NCI-H187 (cell line): Measurements from ENCODE around the gene MPZL3.
"Not testable (repeated sequence)": the region's sequence is repeated elsewhere in the genome, so short reads cannot be mapped to it uniquely, and the experiment has no call there.

Source experiments
- DNase-seq, 2 experiments: peaks; one replicate each; lab custom pipeline; 2025; lab: John Stamatoyannopoulos, UW

The MPZL3 gene

GRCh38 chr11:118212131-118212725, 39.9 kb downstream of the MPZL3 start:
- DNase-seq: no peak

GRCh38 chr11:118211006-118211405, 41.2 kb downstream of the MPZL3 start:
- peak in 1 of 2 experiments; percentile 8 for DNase-seq

GRCh38 chr11:118210323-118210722, 41.8 kb downstream of the MPZL3 start:
- DNase-seq: no peak

DNA sequence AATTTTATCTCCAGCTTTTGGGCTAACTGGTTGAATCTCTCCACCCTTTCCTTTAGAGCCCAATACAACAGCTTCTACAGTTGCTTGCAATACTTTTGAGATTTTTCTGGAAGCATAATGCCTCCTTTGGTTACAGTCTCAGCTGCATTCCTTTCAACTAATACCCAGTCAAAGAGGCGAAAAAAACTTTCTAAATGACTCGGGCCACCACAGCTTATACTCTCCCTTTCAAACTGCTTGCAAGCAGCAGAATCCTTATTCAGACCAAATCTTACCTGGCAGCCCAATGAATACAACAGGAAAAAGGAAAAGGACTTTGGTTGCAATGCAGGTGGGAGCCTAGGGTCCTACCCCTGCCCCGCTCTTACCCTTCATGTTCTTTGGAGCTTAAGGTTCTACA, 43.1 kb downstream of the MPZL3 start:
- DNase-seq: no peak

GRCh38 chr11:118207079-118207478, 45.1 kb downstream of the MPZL3 start:
- DNase-seq: no peak

DNA sequence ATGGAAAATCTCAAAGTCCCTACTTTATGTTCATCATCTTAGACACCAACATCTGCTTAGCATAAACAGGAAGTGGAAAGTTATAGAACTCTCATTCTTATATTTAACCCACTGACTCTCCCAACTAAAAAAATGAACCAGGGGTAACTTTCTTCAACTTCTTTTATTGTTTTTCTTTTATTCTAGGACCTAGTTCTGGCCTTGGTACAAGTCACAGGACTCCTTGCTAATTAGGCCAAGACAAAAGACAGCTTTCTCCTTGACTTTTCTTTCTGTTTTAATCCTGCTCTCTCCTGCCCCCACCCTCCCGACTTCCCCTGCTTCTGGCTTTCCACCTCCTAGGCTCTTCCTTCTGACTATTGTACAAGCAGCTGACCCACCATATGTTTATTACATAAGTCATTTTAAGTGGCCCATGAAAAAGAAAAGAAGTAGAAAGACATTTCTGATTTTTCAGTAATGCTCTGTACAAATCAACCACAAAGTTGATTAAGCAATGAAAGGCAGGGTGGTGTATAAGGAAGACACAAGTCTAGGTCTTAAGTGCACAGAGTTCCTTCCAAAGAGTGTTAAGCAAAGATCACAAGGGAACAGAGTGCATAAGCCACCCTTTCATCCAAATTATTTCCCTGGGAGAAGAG, 45.7 kb downstream of the MPZL3 start:
- no peak for DNase-seq

- no peak for DNase-seq
Observed at GRCh38 chr11:118205606-118206378, 46.4 kb downstream of the MPZL3 start.

GRCh38 chr11:118202599-118203422, 49.4 kb downstream of the MPZL3 start:
- no peak for DNase-seq

DNA sequence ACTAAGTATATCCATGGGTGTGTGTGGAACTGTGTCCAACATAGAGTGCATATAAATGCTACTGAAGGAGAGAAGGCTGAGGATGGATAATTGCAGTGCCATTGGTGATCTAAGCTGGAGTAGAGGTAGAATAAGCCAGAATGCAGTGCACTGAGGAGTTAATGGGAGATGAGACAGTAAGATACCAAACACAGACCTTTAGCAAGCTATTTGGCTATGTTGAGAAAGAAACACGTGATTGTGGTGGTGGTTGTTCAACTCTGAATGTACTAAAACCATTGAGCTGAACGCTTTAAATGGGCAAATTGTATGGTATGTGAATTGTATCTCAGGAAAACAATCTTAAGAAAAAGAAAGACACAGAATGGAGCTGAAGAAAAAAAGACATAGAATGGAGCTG, 50.2 kb downstream of the MPZL3 start:
- no peak for DNase-seq

DNA sequence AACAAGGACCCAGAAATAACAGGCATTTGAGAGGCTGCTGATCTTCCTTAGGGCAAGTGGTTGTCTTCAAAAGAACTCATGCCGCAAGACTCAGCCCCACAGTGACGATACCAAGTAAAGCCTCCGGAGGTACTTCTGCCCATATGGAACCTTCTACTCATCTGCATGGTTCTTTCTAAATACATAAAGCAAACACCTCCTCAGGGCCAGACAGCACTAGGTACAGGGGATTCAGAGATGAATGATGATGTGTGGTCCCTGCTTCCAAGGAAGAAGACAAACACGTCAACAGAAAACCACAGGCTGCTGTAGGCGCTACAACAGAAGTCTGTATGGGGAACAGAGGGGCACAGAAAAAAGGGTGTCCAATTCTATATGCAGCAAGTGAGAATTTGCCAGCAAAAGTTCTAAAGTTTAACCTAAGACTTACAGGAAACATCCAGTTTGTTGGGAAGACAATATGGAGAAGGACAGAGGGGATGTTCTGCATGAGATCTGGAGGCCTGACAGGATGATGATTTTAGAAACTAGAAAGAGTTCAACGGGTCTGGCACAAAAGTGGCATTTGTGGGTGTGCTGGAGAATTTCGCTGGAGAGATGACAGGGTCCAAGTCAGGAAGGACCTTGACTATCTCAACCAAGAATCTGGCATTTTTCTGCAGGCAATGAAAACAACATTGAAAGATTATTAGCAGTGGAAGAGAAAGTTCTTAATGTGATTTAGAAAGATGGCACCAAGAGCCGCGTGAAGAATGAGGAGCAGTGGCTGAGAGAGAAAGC, 51.1 kb downstream of the MPZL3 start:
- DNase-seq: no peak

DNA sequence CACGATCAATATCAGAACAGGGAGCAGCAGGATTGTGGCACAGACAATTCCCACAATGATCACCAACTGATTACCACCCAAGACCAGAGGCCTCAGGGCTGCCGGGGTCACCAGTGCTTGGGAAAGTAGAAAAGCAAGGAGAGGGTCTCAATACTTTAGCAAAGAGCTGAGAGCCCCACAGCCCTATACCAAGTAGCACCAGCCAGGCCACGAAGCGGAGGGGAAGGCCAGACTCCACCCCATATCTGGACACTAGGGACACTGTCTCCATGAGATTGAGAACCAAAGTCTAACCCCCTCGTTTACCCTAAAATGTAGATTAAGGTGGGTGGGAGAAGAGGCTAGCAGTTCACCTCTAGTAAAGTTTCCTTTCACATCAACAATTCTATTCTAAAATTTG, 51.7 kb downstream of the MPZL3 start:
- DNase-seq: no peak

GRCh38 chr11:118199135-118199534, 53.0 kb downstream of the MPZL3 start:
- DNase-seq: no peak

GRCh38 chr11:118198370-118198769, 53.8 kb downstream of the MPZL3 start:
- DNase-seq: no peak

DNA sequence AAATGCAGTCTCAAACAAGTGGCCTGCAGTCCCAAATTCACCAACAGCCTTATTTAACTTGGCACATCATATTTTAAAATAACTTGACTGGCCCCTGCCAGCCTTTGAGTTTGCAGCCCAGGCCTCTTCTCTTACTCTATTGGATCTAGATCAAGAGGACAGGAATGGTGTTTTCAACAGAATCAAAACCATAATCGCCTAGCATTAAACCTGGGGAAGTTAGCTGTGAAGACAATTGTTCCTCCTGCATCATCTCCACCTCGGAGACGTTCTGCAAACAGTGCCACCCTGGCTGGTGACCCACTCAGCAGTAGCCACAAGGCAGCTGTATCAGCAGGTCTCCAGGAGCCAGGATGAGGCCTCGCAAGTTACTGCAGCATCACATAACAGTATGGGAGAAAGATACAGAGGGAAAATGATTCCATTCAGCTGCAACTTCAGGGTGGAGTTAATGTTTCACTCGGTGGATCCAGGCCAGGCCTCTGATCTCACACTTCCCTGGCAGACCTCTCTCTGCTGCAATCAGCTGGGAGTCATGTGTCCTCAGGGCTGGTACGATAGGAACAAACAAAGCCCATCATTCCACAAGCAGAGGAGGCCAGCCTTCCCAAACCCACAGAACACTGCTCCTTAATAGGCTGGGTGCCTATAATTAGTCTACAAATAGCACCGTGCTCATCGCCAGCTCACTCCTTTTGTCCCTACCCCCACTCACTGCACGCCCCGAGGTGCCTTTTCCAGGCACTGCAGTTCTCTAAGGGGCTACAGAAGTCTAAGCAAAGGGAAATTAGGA, 57.1 kb downstream of the MPZL3 start:
- no peak for DNase-seq

GRCh38 chr11:118193910-118194566, 58.1 kb downstream of the MPZL3 start:
- no peak for DNase-seq

DNA sequence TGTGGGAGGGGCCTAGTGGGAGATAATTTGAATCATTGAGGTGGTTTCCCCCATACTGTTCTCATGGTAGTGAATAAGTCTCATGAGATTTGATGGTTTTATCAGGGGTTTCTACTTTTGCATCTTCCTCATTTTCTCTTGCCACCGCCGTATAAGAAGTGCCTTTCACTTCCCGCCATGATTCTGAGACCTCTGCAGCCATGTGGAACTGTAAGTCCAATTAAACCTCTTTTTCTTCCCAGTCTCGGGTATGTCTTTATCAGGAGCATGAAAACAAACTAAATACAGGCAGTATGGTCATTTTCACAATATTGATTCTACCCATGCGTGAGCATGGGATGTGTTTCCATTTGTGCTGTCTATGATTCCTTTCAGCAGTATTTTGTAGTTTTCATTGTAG, 59.3 kb downstream of the MPZL3 start:
- DNase-seq: not testable (repeated sequence)

DNA sequence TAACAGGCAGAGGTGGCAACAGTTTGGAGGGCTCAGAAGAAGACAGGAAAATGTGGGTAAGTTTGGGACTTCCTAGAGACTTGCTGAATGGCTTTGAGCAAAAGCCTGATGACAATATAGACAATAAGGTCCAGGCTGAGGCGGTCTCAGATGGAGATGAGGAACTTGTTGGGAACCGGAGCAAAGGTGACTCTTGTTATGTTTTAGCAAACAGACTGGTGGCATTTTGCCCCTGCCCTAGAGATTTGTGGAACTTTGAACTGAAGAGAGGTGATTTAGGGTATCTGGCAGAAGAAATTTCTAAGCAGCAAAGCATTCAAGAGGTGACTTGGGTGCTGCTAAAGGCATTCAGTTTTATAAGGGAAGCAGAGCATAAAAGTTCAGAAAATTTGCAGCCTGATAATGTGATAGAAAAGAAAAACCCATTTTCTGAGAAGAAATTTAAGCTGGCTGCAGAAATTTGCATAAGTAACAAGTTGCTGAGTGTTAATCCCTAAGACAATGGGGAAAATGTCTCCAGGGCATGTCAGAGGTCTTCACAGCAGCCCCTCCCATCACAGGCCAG, 61.1 kb downstream of the MPZL3 start:
- not testable (repeated sequence) for DNase-seq

DNA sequence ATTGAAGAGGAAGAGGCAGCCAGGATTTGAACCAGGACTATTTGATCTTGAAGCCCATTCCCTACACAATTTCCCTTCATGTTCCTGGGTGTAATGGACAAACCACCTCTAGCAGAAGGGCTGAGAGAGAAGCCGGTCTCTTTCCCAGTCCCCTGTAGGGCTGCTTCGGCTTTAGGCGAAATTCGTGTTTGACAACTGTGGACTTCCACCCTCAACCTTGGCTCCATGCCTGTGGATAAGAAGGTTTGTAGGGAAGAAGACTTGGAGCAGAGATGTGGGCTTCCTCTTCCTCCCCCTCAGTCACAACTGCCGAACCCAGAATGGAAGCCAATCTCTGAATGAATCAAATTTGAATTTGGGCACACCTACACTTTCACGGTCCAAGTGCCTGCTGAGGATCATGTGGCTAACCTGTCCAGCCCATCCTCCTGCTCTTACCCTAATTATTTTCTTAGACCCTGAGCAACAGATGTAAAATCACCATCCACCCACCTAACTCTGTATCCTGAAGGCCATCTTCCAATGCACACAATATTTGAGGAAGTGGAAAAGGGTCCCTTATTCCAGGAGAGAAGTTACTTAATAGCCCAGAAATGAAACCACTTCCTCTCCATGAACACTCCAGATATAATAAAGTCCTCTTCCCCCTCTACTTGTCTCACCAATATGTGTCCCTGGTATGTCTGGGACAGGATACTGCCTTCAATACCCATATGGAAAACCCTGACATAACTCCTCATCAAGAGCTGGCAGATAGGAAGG, 65.6 kb downstream of the MPZL3 start:
- no peak for DNase-seq
